ENCODE results near the gene NDUFC1. TPM values are rescaled to one million over a fixed set of nuclear protein-coding genes. Genes with fewer than 3 reads are reported as not detected.
A peak's percentile ranks its signal among the peaks of the same experiment; 100 is the strongest.

NDUFC1 gene
- total RNA-seq, 1 experiment from 2014 or later = 86.1 TPM

DNA sequence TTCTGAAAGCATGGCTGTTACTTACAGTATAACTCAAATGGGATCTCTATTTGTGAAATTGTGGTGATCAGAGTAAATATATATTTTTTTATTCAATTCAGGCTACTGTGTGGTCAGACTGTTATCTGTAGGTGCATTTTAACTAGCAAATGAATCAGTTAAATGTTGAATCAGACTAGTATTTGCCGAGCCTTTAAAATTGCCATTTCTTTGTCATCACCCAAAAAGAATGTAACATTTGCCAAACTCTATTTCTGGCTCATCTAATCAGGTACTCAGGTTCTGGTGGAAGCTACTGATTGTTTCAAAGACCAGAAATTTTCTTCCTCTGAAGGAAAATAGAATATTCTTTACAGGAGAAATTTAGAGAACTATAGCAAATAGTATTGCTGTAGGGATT lies 2.7 kb downstream of the NDUFC1 start:
- no peaks in the 10 kb centered on the region for H3K9me3 Mint-ChIP-seq (ENCODE audit: unreplicated experiment)
- intact Hi-C loops (cut with micrococcal nuclease) = loop anchor here (5.0 kb wide), 1 partner anchor 267 kb away; no protein-coding TSS in a partner anchor
- peak overlapping the region; percentile 98 for H3K27ac Mint-ChIP-seq (ENCODE audit: low read depth, unreplicated experiment)
- peaks cover 7% of the 10 kb centered on the region for H3K36me3 Mint-ChIP-seq (ENCODE audit: insufficient read depth, unreplicated experiment)
- peaks cover 6% of the 10 kb centered on the region for H3K4me1 Mint-ChIP-seq (ENCODE audit: insufficient read depth, unreplicated experiment)
- H3K4me3 Mint-ChIP-seq (ENCODE audit: unreplicated experiment) = peak overlapping the region; percentile 87
- BruUV-seq (replicated peaks) = no TSS peak
- CTCF ChIA-PET = interaction anchor here (0.6 to 6.1 kb wide), 4 partner anchors 56 to 127 kb away, joined by 3 to 57 read pairs (median 4); no protein-coding TSS in a partner anchor
- POLR2A ChIA-PET = interaction anchor here (0.6 to 5.2 kb wide), 23 partner anchors 9 to 285 kb away, joined by 3 to 254 read pairs (median 11); partner anchors contain the start of genes ELF2, NOCT and SETD7
- no peak for DNase-seq (ENCODE audit: unreplicated experiment)
- no peaks in the 10 kb centered on the region for H3K27me3 Mint-ChIP-seq (ENCODE audit: insufficient read depth, unreplicated experiment)
- TF ChIP-seq, protein P1, sequence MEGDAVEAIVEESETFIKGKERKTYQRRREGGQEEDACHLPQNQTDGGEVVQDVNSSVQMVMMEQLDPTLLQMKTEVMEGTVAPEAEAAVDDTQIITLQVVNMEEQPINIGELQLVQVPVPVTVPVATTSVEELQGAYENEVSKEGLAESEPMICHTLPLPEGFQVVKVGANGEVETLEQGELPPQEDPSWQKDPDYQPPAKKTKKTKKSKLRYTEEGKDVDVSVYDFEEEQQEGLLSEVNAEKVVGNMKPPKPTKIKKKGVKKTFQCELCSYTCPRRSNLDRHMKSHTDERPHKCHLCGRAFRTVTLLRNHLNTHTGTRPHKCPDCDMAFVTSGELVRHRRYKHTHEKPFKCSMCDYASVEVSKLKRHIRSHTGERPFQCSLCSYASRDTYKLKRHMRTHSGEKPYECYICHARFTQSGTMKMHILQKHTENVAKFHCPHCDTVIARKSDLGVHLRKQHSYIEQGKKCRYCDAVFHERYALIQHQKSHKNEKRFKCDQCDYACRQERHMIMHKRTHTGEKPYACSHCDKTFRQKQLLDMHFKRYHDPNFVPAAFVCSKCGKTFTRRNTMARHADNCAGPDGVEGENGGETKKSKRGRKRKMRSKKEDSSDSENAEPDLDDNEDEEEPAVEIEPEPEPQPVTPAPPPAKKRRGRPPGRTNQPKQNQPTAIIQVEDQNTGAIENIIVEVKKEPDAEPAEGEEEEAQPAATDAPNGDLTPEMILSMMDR (IDR thresholded peaks at IDR 0.05; ENCODE audit: unreplicated experiment) = no peak

DNA sequence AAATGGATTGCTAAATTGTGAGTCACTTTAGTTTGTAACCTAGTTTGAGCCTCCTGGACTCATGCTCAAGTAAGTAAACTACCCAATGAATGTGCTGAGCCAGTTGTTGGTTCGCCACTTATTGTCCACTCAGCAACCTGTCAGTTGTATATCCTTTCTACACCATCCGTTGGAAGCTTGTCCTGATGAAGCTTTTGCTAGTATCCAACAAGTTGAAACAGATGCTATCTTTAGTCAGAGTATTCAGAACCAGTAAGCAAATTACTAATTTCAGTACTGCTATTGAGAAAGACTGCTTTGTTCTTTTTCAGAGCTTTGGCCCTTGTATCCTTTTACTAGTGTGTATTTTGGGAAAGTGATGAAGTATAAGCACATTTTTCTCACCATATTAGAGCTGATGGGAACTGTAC lies 5.3 kb downstream of the NDUFC1 start:
- intact Hi-C loops (cut with micrococcal nuclease) = loop anchor here (5.0 kb wide), 1 partner anchor 265 kb away; no protein-coding TSS in a partner anchor
- H3K36me3 Mint-ChIP-seq (ENCODE audit: insufficient read depth, unreplicated experiment) = peaks cover 29% of the 10 kb centered on the region
- peak; percentile 79 for DNase-seq (ENCODE audit: unreplicated experiment)
- no peaks in the 10 kb centered on the region for H3K27me3 Mint-ChIP-seq (ENCODE audit: insufficient read depth, unreplicated experiment)
- no peaks in the 10 kb centered on the region for H3K9me3 Mint-ChIP-seq (ENCODE audit: unreplicated experiment)
- BruUV-seq (replicated peaks) = no TSS peak
- peaks cover 6% of the 10 kb centered on the region for H3K4me1 Mint-ChIP-seq (ENCODE audit: insufficient read depth, unreplicated experiment)
- POLR2A ChIA-PET = interaction anchor here (0.7 to 4.6 kb wide), 32 partner anchors 8 to 1372 kb away, joined by 3 to 134 read pairs (median 4); partner anchors contain the start of genes ELF2 and NOCT
- TF ChIP-seq, protein P1 (IDR thresholded peaks at IDR 0.05; ENCODE audit: unreplicated experiment) = no peak
- peak overlapping the region; percentile 31 for H3K4me3 Mint-ChIP-seq (ENCODE audit: unreplicated experiment)
- CTCF ChIA-PET = interaction anchor here (0.6 to 6.1 kb wide), 20 partner anchors 10 to 282 kb away, joined by 3 to 57 read pairs (median 5); no protein-coding TSS in a partner anchor
- H3K27ac Mint-ChIP-seq (ENCODE audit: low read depth, unreplicated experiment) = no peak overlapping the region

DNA sequence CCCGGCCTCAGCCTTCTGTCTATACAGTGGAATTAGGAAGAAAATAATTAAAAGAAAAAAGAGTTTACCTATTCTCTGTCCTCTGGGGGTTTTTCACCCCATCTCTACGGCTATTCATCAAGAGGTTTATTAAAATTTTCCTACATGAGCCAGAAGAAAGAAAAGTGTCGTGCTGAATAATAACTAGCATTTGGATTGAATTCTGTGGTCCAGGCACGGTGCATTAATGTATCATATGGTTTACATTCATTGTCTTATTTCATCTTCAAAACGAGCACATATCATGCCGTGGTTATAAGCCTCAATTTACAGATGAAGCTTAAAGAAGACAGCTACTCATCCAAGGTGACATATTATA lies 6.4 kb downstream of the NDUFC1 start:
- H3K9me3 Mint-ChIP-seq (ENCODE audit: unreplicated experiment) = no peaks in the 10 kb centered on the region
- ChIA-PET CTCF (interaction anchor here (0.5 to 6.1 kb wide), 40 partner anchors 9 to 265 kb away, joined by 3 to 57 read pairs (median 4); no protein-coding TSS in a partner anchor), POLR2A (interaction anchor here (0.6 to 4.6 kb wide), 41 partner anchors 9 to 592 kb away, joined by 3 to 134 read pairs (median 5); partner anchors contain the start of gene ELF2)
- peaks cover 37% of the 10 kb centered on the region for H3K36me3 Mint-ChIP-seq (ENCODE audit: insufficient read depth, unreplicated experiment)
- H3K4me1 Mint-ChIP-seq (ENCODE audit: insufficient read depth, unreplicated experiment) = peaks cover 6% of the 10 kb centered on the region
- peak overlapping the region; percentile 97 for H3K27ac Mint-ChIP-seq (ENCODE audit: low read depth, unreplicated experiment)
- H3K4me3 Mint-ChIP-seq (ENCODE audit: unreplicated experiment) = peak overlapping the region; percentile 78
- no peak for DNase-seq (ENCODE audit: unreplicated experiment)
- H3K27me3 Mint-ChIP-seq (ENCODE audit: insufficient read depth, unreplicated experiment) = no peaks in the 10 kb centered on the region
- intact Hi-C loops (cut with micrococcal nuclease) = loop anchor here (1.0 to 5.0 kb wide), 5 partner anchors 53 to 264 kb away; no protein-coding TSS in a partner anchor
- TF ChIP-seq, protein P1 (IDR thresholded peaks at IDR 0.05; ENCODE audit: unreplicated experiment) = no peak
- BruUV-seq (replicated peaks) = no TSS peak

DNA sequence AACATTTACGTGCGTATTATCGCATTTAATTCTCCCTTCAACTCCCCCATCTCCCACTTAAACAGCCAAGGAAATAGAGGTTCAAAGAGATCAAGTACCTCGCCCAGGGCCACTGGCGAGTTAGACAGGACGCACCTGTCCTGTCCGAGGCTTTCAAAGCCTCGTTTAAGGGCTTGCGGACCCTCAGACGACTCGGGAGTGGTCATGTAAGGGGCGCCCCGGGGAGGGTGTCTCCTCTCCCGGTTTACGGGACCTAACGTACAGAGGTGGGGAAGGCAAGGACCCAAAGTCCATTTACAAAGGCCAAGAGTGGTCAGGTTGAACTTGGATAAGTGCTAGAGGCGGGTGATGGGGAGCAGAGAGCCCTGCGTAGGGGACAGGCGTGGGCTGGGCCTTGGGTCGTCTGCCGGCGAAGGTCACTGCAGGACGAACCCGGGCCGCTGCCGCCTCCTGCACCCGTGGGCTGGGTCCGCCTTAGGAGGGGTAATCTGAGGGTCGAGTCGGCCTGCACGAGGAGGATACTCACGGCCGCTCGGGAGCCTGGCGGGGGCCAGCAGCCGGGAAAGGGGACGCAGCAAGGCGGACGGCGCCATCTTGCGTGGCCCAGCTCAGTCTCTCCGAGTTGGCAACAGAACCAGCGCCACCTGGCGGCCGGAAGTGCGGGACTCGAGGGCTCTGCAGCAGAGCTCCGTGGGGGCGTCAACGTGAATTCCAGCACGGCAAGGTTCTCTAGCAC lies 6.9 kb downstream of the NDUFC1 start:
- Mint-ChIP-seq H3K27ac (ENCODE audit: low read depth, unreplicated experiment) (peak overlapping the region; percentile 97), H3K36me3 (ENCODE audit: insufficient read depth, unreplicated experiment) (peaks cover 39% of the 10 kb centered on the region), H3K4me3 (ENCODE audit: unreplicated experiment) (peak overlapping the region; percentile 78), H3K27me3 (ENCODE audit: insufficient read depth, unreplicated experiment) (no peaks in the 10 kb centered on the region), H3K9me3 (ENCODE audit: unreplicated experiment) (no peaks in the 10 kb centered on the region), H3K4me1 (ENCODE audit: insufficient read depth, unreplicated experiment) (peaks cover 2% of the 10 kb centered on the region)
- ChIA-PET POLR2A (interaction anchor here (0.6 to 4.6 kb wide), 39 partner anchors 9 to 593 kb away, joined by 3 to 134 read pairs (median 5); partner anchors contain the start of gene ELF2), CTCF (interaction anchor here (0.6 to 6.1 kb wide), 36 partner anchors 8 to 265 kb away, joined by 3 to 57 read pairs (median 4); no protein-coding TSS in a partner anchor)
- TSS peak; percentile 91 for BruUV-seq (replicated peaks)
- TF ChIP-seq, protein P1 (IDR thresholded peaks at IDR 0.05; ENCODE audit: unreplicated experiment) = peak; percentile 93
- intact Hi-C loops (cut with micrococcal nuclease) = loop anchor here (1.0 to 5.0 kb wide), 4 partner anchors 52 to 263 kb away; no protein-coding TSS in a partner anchor
- peak; percentile 92 for DNase-seq (ENCODE audit: unreplicated experiment)

Measured in MCF 10A (cell line).